ACC112 (cell line): ENCODE measurements around the gene SAMD8.

Experiments
- H2AFZ ChIP-seq: fragments of 200-600 bp; sonication (generic); one replicate; pipeline ENCODE4 v1.6.0; 2017; ENCODE audit warnings: antibody characterized with exemption, low read length; ENCODE audit not compliant: unreplicated experiment
- H3K27ac ChIP-seq: fragments of 200-600 bp; sonication (generic); 2 replicates; pipeline ENCODE4 v1.5.1; 2014; ENCODE audit warnings: low read depth, mild to moderate bottlenecking, antibody characterized with exemption, low read length, moderate library complexity
- H3K27me3 ChIP-seq: fragments of 200-600 bp; sonication (generic); 2 replicates; pipeline ENCODE4 v1.6.1; 2014; ENCODE audit warnings: mild to moderate bottlenecking, antibody characterized with exemption, low read length, moderate library complexity, mixed read lengths; ENCODE audit not compliant: insufficient read depth
- H3K36me3 ChIP-seq: fragments of 200-600 bp; sonication (generic); 2 replicates; pipeline ENCODE4 v1.6.1; 2016; ENCODE audit warnings: mild to moderate bottlenecking, antibody characterized with exemption, low read length, moderate library complexity, mixed read lengths; ENCODE audit not compliant: insufficient read depth
- H3K4me1 ChIP-seq: fragments of 200-600 bp; sonication (generic); one replicate; pipeline ENCODE4 v1.6.1; 2016; ENCODE audit warnings: low read length, mixed read lengths; ENCODE audit not compliant: insufficient read depth, unreplicated experiment, control insufficient read depth
- H3K4me3 ChIP-seq: fragments of 200-600 bp; sonication (generic); 2 replicates; pipeline ENCODE4 v1.5.1; 2014; ENCODE audit warnings: mild to moderate bottlenecking, low read depth, low read length
- H3K79me2 ChIP-seq: fragments of 200-600 bp; sonication (generic); one replicate; pipeline ENCODE4 v1.6.0; 2016; ENCODE audit warnings: low read length; ENCODE audit not compliant: control insufficient read depth, unreplicated experiment, insufficient read depth

SAMD8 gene

GRCh38 chr10:75111365-75111906 is at the start of gene SAMD8:
Gene SAMD8, plus strand, starts transcription at chr10:75111656. Its CDS starts 38,873 bp downstream, at chr10:75150529.
- peaks cover 43% of the 10 kb centered on the region for H3K79me2 ChIP-seq
- H3K27ac ChIP-seq, result peak within 1 kb of the TSS; percentile 93
- peaks cover 4% of the 10 kb centered on the region for H3K4me1 ChIP-seq
- no peaks in the 10 kb centered on the region for H3K36me3 ChIP-seq
- no peaks in the 10 kb centered on the region for H3K27me3 ChIP-seq
- peak within 1 kb of the TSS; percentile 97 for H2AFZ ChIP-seq
- peak within 1 kb of the TSS; percentile 100 for H3K4me3 ChIP-seq

GRCh38 chr10:75061709-75062505 is 49.5 kb upstream of the SAMD8 start:
- peak overlapping the region; percentile 14 for H2AFZ ChIP-seq

GRCh38 chr10:75062506-75063299 is 48.8 kb upstream of the SAMD8 start:
- no peak overlapping the region for H3K4me3 ChIP-seq
- H3K79me2 ChIP-seq, result no peaks in the 10 kb centered on the region
- H3K36me3 ChIP-seq, result no peaks in the 10 kb centered on the region
- H2AFZ ChIP-seq, result no peak overlapping the region
- no peaks in the 10 kb centered on the region for H3K27me3 ChIP-seq
- no peaks in the 10 kb centered on the region for H3K4me1 ChIP-seq
- H3K27ac ChIP-seq, result no peak overlapping the region

More at GRCh38 chr10:75061709-75062505, 49.5 kb upstream of the SAMD8 start:
- H3K27me3 ChIP-seq, result no peaks in the 10 kb centered on the region
- H3K79me2 ChIP-seq, result no peaks in the 10 kb centered on the region
- H3K36me3 ChIP-seq, result no peaks in the 10 kb centered on the region
- H3K4me3 ChIP-seq, result no peak overlapping the region
- no peaks in the 10 kb centered on the region for H3K4me1 ChIP-seq
- H3K27ac ChIP-seq, result no peak overlapping the region

DNA sequence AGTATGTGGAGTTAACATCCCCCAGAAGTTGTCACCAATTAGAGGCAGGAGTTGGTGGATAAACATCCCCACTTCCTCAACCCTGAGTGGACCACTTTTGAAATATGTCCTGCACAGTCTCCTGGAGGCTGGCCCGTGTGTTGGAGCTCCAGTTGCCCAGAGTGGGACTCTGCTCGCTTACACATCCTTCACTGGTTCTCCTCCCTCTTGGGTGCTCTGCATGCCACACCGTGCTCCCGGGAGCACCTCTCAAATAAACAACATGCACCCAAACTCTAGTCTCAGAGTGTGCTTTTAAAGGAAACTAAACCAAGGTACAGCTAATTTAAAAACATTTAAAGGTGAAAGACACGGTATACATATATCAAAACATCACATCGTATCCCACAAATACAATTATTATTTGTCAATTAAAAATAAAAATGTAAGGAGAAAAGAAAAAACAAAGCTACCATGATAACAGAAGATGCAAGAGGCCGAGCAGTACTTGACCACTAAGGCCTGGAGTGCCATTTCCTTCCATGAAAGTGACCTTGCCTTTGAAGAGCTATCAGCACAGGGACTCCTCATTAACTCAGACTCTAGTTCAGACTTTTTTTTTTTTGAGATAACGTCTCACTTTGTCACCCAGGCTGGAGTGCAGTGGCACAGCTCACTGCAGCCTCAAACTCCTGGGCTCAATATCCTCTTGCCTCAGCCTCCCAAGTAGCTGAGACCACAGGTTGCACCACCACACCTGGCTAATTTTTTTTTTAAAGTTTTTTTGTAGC is 47.8 kb upstream of the SAMD8 start:
- no peaks in the 10 kb centered on the region for H3K4me1 ChIP-seq
- no peaks in the 10 kb centered on the region for H3K27me3 ChIP-seq

DNA sequence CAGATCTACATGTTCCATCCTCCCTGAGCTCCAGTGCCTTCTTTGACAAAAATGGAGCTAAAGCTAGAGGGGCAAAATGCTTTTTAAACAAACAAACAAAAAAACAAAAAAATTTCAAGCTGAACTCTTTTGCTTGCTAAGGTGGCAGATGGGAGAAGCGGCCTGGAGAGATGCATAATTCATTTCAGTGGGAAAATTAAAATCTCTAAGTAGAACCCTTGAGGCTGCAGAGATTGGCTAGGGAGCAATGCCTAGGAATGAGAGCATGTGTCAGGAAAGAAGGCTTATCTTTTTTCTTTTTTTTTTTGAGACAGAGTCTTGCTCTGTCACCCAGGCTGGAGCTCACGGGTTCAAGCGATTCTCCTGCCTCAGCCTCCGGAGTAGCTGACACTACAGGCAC is 46.4 kb upstream of the SAMD8 start:
- no peak overlapping the region for H3K27ac ChIP-seq

More for the DNA sequence above, 47.8 kb upstream of the SAMD8 start:
- Histone ChIP-seq H3K79me2 (no peaks in the 10 kb centered on the region), H3K36me3 (no peaks in the 10 kb centered on the region), H3K4me3 (no peak overlapping the region), H3K27ac (no peak overlapping the region), H2AFZ (no peak overlapping the region)

GRCh38 chr10:75066271-75066670 is 45.2 kb upstream of the SAMD8 start:
- no peak overlapping the region for H3K4me3 ChIP-seq
- no peaks in the 10 kb centered on the region for H3K36me3 ChIP-seq
- no peaks in the 10 kb centered on the region for H3K4me1 ChIP-seq
- H3K79me2 ChIP-seq, result no peaks in the 10 kb centered on the region
- no peak overlapping the region for H2AFZ ChIP-seq
- H3K27ac ChIP-seq, result no peak overlapping the region
- no peaks in the 10 kb centered on the region for H3K27me3 ChIP-seq

More for the DNA sequence above, 46.4 kb upstream of the SAMD8 start:
- H3K79me2 ChIP-seq, result no peaks in the 10 kb centered on the region
- no peaks in the 10 kb centered on the region for H3K36me3 ChIP-seq
- H3K4me1 ChIP-seq, result no peaks in the 10 kb centered on the region
- no peaks in the 10 kb centered on the region for H3K27me3 ChIP-seq
- H3K4me3 ChIP-seq, result no peak overlapping the region
- no peak overlapping the region for H2AFZ ChIP-seq

GRCh38 chr10:75067272-75067671 is 44.2 kb upstream of the SAMD8 start:
- Histone ChIP-seq H3K27me3 (no peaks in the 10 kb centered on the region), H3K27ac (no peak overlapping the region), H3K79me2 (no peaks in the 10 kb centered on the region), H3K4me1 (no peaks in the 10 kb centered on the region), H3K36me3 (no peaks in the 10 kb centered on the region), H2AFZ (no peak overlapping the region), H3K4me3 (no peak overlapping the region)

- H2AFZ ChIP-seq, result no peak overlapping the region
- no peaks in the 10 kb centered on the region for H3K79me2 ChIP-seq
- H3K4me3 ChIP-seq, result no peak overlapping the region
- no peaks in the 10 kb centered on the region for H3K27me3 ChIP-seq
- H3K36me3 ChIP-seq, result no peaks in the 10 kb centered on the region
- no peaks in the 10 kb centered on the region for H3K4me1 ChIP-seq
- H3K27ac ChIP-seq, result no peak overlapping the region
Measured at GRCh38 chr10:75068523-75068922, 42.9 kb upstream of the SAMD8 start.

GRCh38 chr10:75070476-75070875 is 41.0 kb upstream of the SAMD8 start:
- Histone ChIP-seq H3K4me3 (no peak overlapping the region), H3K36me3 (no peaks in the 10 kb centered on the region), H2AFZ (no peak overlapping the region), H3K27ac (no peak overlapping the region), H3K79me2 (no peaks in the 10 kb centered on the region), H3K4me1 (no peaks in the 10 kb centered on the region), H3K27me3 (no peaks in the 10 kb centered on the region)

- no peaks in the 10 kb centered on the region for H3K4me1 ChIP-seq
- H3K27me3 ChIP-seq, result no peaks in the 10 kb centered on the region
- H3K79me2 ChIP-seq, result no peaks in the 10 kb centered on the region
- H3K27ac ChIP-seq, result no peak overlapping the region
- H3K36me3 ChIP-seq, result no peaks in the 10 kb centered on the region
- no peak overlapping the region for H3K4me3 ChIP-seq
- no peak overlapping the region for H2AFZ ChIP-seq
Measured at GRCh38 chr10:75070961-75071428, 40.5 kb upstream of the SAMD8 start.
